GM19328 (cell line): ENCODE data around the gene SH2D2A.

Experiments
- ATAC-seq: cut with Tn5 transposase; IDR thresholded peaks from one replicate; pipeline ENCODE4 v1.9.1; 2021; ENCODE audit warnings: mild to moderate bottlenecking, moderate library complexity; ENCODE audit not compliant: unreplicated experiment

SH2D2A gene

DNA sequence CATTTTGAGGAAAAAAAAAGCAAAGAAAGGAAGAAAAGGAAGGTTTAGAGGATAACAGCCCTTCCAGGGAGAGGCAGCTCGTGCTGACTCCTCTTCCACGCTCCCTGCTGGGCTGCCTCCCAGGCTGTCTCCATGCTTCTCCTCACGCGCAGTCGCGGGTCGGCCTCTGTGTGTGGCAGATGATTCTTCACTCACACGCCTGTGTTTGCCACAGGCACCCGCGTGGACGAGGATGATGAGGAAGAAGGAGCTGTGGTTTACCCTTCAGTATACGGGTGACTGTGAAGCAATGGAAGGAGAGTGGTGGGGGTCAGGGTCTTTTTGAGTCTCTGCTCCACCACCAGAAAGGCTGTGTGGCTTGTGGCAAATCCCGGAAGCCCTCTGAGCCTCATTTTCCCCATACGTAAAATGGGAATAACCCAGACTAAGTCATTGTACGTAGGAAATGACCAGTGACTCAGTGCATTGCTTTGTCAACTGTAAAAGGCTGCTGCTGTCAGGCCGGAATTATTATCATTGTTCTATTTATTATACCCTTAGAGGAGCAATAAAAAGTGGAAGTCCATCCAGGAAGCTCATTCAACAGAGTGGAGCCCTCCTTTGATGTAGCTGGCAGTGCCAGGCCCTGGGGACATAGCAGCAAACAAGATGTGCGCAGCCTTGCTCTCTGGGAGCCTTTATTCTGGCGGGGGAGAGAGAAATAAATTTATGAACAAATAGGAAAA, 11.9 kb upstream of the SH2D2A start:
- no peak for ATAC-seq

GRCh38 chr1:156826630-156827029, 10.0 kb upstream of the SH2D2A start:
- no peak for ATAC-seq

- ATAC-seq, result no peak
Observed at GRCh38 chr1:156823210-156823790, 6.7 kb upstream of the SH2D2A start.

GRCh38 chr1:156822680-156823079, 6.0 kb upstream of the SH2D2A start:
- ATAC-seq, result no peak

- ATAC-seq, result no peak
Observed at GRCh38 chr1:156821801-156822200, 5.2 kb upstream of the SH2D2A start.

DNA sequence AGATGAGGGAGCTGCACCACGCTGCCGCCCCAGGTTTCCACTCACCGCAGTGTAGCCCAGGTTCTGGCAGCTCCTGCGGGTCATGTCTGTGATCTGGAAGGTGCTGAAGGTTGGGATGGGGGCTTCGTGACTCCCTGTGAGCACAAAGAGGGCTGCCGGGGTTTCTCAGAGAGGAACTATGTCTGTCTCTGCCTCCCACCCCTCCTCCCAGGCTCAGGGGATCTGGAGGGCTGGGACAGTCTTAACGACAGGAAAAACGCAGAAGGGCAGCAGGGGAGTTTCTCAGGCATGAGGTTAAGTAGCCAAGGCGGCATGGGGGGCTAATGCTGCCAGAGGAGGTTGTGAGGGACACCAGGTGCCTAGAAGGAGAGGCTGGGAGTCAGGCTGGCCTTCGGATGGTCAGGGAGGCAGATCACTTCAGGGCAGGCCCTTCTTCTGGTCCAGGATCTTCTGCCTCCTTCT, 656 bp downstream of the SH2D2A start:
- no peak for ATAC-seq

DNA sequence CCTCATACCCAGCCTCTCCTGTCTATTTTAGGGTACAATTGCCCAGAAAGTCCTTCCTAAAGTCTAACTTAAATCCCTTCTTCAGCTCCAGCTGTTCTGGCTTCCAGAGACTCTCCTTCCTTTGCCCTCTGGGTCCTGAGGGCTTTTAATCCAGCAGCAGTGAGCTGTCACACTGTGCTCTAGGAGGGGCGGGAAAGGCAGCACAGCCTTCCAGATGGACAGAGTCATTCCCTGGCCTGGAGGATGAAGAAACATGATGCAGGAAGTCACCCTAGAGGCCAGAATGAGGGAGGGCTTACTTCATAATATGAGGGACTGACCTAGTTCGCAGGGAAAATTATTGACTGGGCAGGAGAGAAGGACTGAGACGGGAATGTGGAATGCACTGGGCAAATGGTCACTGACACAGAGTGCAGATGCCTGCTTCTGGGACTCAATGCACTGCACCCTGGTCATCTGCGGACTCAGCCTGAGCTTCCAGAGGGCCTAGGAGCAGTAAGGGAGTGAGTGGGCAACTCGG, 1.3 kb downstream of the SH2D2A start:
- ATAC-seq, result no peak

- no peak for ATAC-seq
Observed at GRCh38 chr1:156814571-156815260, 1.9 kb downstream of the SH2D2A start.

- ATAC-seq, result no peak
Observed at GRCh38 chr1:156813750-156814570, 2.7 kb downstream of the SH2D2A start.

DNA sequence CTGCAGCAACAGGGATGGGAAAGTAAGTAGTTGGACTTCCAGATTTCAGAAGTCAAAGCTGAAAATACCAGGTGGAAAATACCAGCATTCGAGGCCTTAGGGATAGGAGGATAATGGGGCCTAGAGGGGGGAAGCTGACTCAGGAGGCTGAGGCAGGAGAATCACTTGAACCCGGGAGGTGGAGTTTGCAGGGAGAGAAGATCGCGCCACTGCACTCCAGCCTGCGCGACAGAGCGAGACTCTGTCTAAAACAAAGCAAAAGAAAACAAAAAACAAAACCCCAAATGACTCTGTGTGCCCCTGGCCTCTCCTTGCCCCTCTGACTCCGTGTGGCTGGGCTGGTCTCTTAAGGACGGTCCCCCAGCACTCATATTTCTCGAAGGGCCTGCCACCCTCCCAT, 3.4 kb downstream of the SH2D2A start:
- ATAC-seq, result no peak

- ATAC-seq, result no peak
Observed at GRCh38 chr1:156812293-156812990, 4.2 kb downstream of the SH2D2A start.

DNA sequence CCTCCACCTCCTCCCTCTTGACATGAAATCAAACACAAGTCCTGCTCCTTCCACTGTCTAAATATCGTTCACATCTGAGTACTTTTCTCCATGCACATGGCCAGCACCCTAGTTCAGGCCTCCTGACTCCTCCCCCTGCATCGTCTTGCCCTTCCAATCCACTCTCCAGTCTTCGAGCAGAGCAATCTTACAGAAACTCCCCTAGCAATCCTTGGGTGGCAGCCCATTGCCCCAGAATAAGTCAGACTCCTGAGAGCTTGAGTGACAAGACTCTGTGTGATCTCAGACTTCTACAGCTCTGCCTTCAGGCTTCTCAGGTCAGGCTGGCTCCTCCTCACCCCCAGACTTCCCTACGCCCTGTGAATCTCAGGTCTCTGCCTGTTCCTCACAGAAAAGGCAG, 5.5 kb downstream of the SH2D2A start:
- ATAC-seq, result no peak

GRCh38 chr1:156809711-156810366, 6.8 kb downstream of the SH2D2A start:
- ATAC-seq, result no peak

- no peak for ATAC-seq
Observed at GRCh38 chr1:156809281-156809680, 7.4 kb downstream of the SH2D2A start.

DNA sequence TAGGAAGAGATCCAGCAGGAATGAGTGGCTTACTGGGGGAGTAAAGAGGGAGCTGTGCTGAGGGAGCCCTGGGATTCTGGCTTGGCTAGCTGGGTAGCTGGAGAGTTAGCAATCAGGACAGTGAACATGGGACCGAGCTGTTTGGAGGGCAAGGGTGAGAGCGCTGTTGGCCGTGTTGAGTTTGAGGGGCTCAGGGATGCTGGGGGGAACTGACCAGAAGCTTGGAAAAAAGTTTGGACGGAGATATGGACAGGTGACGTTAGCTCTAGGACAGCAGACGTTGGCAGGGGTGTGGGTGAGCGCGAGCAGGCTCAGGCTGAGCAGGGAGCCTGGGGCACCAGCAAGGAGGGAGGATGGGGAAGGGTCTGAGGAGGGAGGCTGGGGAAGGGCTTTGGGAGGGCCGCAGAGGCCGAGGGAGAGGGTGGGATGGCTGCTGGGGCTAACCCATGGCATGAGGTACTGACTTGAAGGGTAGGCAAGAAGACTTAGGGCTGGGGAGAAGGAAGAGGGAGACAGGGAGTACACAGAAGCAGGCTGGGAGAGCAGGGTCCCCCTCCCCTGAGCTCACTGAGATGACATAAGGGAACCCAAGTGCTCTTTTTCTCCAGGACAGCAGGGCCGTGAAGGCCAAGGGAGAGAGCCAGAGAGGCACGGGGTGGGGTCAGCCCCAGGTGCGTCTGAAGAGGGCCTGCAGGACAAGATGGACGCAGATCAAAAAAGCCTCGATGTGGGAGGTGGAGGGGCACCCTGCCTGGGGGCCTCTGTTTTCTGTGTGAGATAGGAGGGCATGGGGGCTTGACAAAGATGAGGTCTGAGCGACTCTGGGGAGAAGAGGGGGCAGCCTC, 8.2 kb downstream of the SH2D2A start:
- no peak for ATAC-seq

- ATAC-seq, result no peak
Observed at GRCh38 chr1:156807627-156808026, 9.0 kb downstream of the SH2D2A start.

- no peak for ATAC-seq
Observed at GRCh38 chr1:156806512-156807440, 9.9 kb downstream of the SH2D2A start.
